H1 (cell line): Measurements from ENCODE around the gene EHBP1. TPM values are rescaled to one million over a fixed set of nuclear protein-coding genes. Genes with fewer than 3 reads are reported as not detected.

Source experiments
- CTCF ChIA-PET: fragments of 300-600 bp; sonication (Branson Sonifier 250); formaldehyde crosslinking; loops from one replicate; lab custom pipeline; 2021; ENCODE audit not compliant: partially characterized antibody; lab: Charles Lee
- POLR2A ChIA-PET: fragments of 300-600 bp; sonication (Branson Sonifier 250); formaldehyde crosslinking; loops from one replicate; lab custom pipeline; 2021; ENCODE audit warnings: inconsistent platforms; ENCODE audit not compliant: partially characterized antibody; lab: Charles Lee
- DNase-seq, 2 experiments: peaks; one replicate each; pipeline versions ENCODE4 v3.0.0 to v3.0.0-alpha.2; 2010 to 2022; ENCODE audit warnings: low spot score in 2 of 2, low read depth in 1 of 2, mixed read lengths in 1 of 2
- FAIRE-seq: peaks from 2 replicates; lab custom pipeline; 2011; peaks lifted over from hg19 to GRCh38; lab: Jason Lieb, UNC
- H2AFZ ChIP-seq: 2 replicates; pipeline ENCODE4 v1.8.1; 2012; ENCODE audit warnings: low read length, inconsistent platforms
- H2AK5ac ChIP-seq: 2 replicates; pipeline ENCODE4 v1.6.1; 2013; ENCODE audit warnings: low read depth, low read length
- H2BK120ac ChIP-seq: replicated peaks from 2 replicates; pipeline ENCODE3; 2013; ENCODE audit warnings: low read depth, low read length, inconsistent platforms
- H2BK12ac ChIP-seq: 2 replicates; pipeline ENCODE4 v1.6.1; 2013; ENCODE audit warnings: low read depth, low read length
- H2BK15ac ChIP-seq: 2 replicates; pipeline ENCODE4 v1.6.1; 2013; ENCODE audit warnings: low read length
- H2BK20ac ChIP-seq: 2 replicates; pipeline ENCODE4 v1.6.1; 2013; ENCODE audit warnings: low read length
- H2BK5ac ChIP-seq: 2 replicates; pipeline ENCODE4 v1.6.1; 2013; ENCODE audit warnings: low read depth, low read length
- H3K14ac ChIP-seq: 2 replicates; pipeline ENCODE4 v1.6.1; 2013; ENCODE audit warnings: inconsistent platforms; ENCODE audit not compliant: insufficient read length
- H3K18ac ChIP-seq: 2 replicates; pipeline ENCODE4 v1.6.1; 2013; ENCODE audit warnings: low read length; ENCODE audit errors: extremely low read depth
- H3K23ac ChIP-seq: 2 replicates; pipeline ENCODE4 v1.6.1; 2013; ENCODE audit warnings: inconsistent platforms; ENCODE audit not compliant: insufficient read length
- H3K23me2 ChIP-seq: 2 replicates; pipeline ENCODE4 v1.6.1; 2013; ENCODE audit warnings: low read depth, low read length
- H3K27ac ChIP-seq: 2 replicates; pipeline ENCODE4 v1.6.1; 2011; ENCODE audit warnings: low read depth, low read length, inconsistent platforms
- H3K27me3 ChIP-seq, 4 experiments: replicated peaks in 1 of 4; 1 replicate in 1 of 4; 2 replicates in 3 of 4; pipeline versions ENCODE4 v1.6.1 to v1.8.1; 2011 to 2013; ENCODE audit warnings: low read length in 3 of 4, mild to moderate bottlenecking in 3 of 4, inconsistent platforms in 2 of 4, mixed read lengths in 2 of 4, moderate library complexity in 1 of 4; ENCODE audit not compliant: control insufficient read depth in 3 of 4, insufficient read depth in 3 of 4; ENCODE audit errors: extremely low read depth in 1 of 4
- H3K36me3 ChIP-seq, 4 experiments: 2 replicates each; pipeline versions ENCODE4 v1.6.1 to v1.8.1; 2011 to 2013; ENCODE audit warnings: mild to moderate bottlenecking in 4 of 4, low read length in 3 of 4, moderate library complexity in 2 of 4, control low read depth in 1 of 4, inconsistent platforms in 1 of 4; ENCODE audit not compliant: insufficient read depth in 4 of 4, control insufficient read depth in 2 of 4
- H3K4ac ChIP-seq: replicated peaks from 2 replicates; pipeline ENCODE3; 2013; ENCODE audit warnings: low read length, low read depth, mixed read lengths, inconsistent platforms; ENCODE audit not compliant: insufficient read length
- H3K4me1 ChIP-seq, 4 experiments: replicated peaks in 1 of 4; 1 replicate in 1 of 4; 2 replicates in 3 of 4; pipeline versions ENCODE4 v1.6.1 to v1.8.1; 2011 to 2013; ENCODE audit warnings: low read length in 3 of 4, inconsistent platforms in 2 of 4, mixed read lengths in 1 of 4; ENCODE audit not compliant: insufficient read depth in 4 of 4, control insufficient read depth in 3 of 4
- H3K4me2 ChIP-seq, 2 experiments: 2 replicates each; pipeline versions ENCODE4 v1.6.1 to v1.8.1; 2011 to 2013; ENCODE audit warnings: low read depth in 2 of 2, low read length in 2 of 2, control low read depth in 1 of 2, inconsistent platforms in 1 of 2, mild to moderate bottlenecking in 1 of 2; ENCODE audit not compliant: insufficient read depth in 1 of 2
- H3K4me3 ChIP-seq, 4 experiments: fragments of 200-600, 300-600 bp in 1 of 4; sonication (generic), shearing (Covaris generic), sonication (Bioruptor Twin) in 1 of 4; 2 replicates each; pipeline versions ENCODE4 v1.5.1 to v1.8.1; 2011 to 2016; ENCODE audit warnings: low read length in 4 of 4, low read depth in 3 of 4, control low read depth in 2 of 4, inconsistent platforms in 2 of 4, mild to moderate bottlenecking in 2 of 4, mixed read lengths in 1 of 4, moderate library complexity in 1 of 4; ENCODE audit not compliant: insufficient read depth in 2 of 4; ENCODE audit errors: extremely low read depth in 1 of 4
- H3K56ac ChIP-seq: replicated peaks from 2 replicates; pipeline ENCODE3; 2013; ENCODE audit warnings: low read depth, mild to moderate bottlenecking, mixed read lengths, low read length, inconsistent platforms; ENCODE audit not compliant: insufficient read length
- H3K79me1 ChIP-seq: 2 replicates; pipeline ENCODE4 v1.6.1; 2013; ENCODE audit warnings: low read depth, low read length, control low read depth
- H3K79me2 ChIP-seq, 2 experiments: 2 replicates each; pipeline versions ENCODE4 v1.6.1 to v1.8.1; 2012 to 2013; ENCODE audit warnings: low read length in 2 of 2, mild to moderate bottlenecking in 2 of 2, inconsistent platforms in 1 of 2; ENCODE audit not compliant: insufficient read depth in 2 of 2, control insufficient read depth in 1 of 2
- H3K9ac ChIP-seq, 4 experiments: replicated peaks in 1 of 4; 1 replicate in 1 of 4; 2 replicates in 3 of 4; pipeline versions ENCODE4 v1.6.1 to v1.8.1; 2011 to 2013; ENCODE audit warnings: low read depth in 3 of 4, low read length in 3 of 4, control low read depth in 2 of 4, mild to moderate bottlenecking in 2 of 4, moderate library complexity in 2 of 4, inconsistent platforms in 1 of 4; ENCODE audit errors: extremely low read depth in 1 of 4
- H3K9me3 ChIP-seq, 2 experiments: 2 replicates each; pipeline versions ENCODE4 v1.6.1 to v1.8.1; 2012 to 2013; ENCODE audit warnings: mild to moderate bottlenecking in 2 of 2, moderate library complexity in 2 of 2, control low read depth in 1 of 2, inconsistent platforms in 1 of 2, low read depth in 1 of 2, low read length in 1 of 2, mixed read lengths in 1 of 2; ENCODE audit not compliant: insufficient read depth in 2 of 2
- H4K20me1 ChIP-seq, 2 experiments: replicated peaks in 1 of 2; 2 replicates each; pipeline versions ENCODE3 to v1.8.1; 2011 to 2013; ENCODE audit warnings: inconsistent platforms in 2 of 2, low read length in 2 of 2, mild to moderate bottlenecking in 1 of 2; ENCODE audit not compliant: insufficient read depth in 2 of 2, control insufficient read depth in 1 of 2
- H4K5ac ChIP-seq: 2 replicates; pipeline ENCODE4 v1.6.1; 2013; ENCODE audit warnings: low read length, low read depth, mixed read lengths, inconsistent platforms; ENCODE audit not compliant: insufficient read length
- H4K8ac ChIP-seq: 2 replicates; pipeline ENCODE4 v1.8.0; 2013; ENCODE audit warnings: mild to moderate bottlenecking, moderate library complexity, low read length, inconsistent platforms; ENCODE audit not compliant: insufficient read depth; ENCODE audit errors: extremely low read depth
- H4K91ac ChIP-seq: replicated peaks from 2 replicates; pipeline ENCODE3; 2013; ENCODE audit warnings: low read length, mixed read lengths, inconsistent platforms; ENCODE audit not compliant: insufficient read length
- EGR1 ChIP-seq: IDR thresholded peaks from 2 replicates; pipeline ENCODE4 v1.6.1; 2011; ENCODE audit warnings: low read depth, low read length, borderline replicate concordance
- JUND ChIP-seq: IDR thresholded peaks from 2 replicates; pipeline ENCODE4 v1.6.1; 2011; ENCODE audit warnings: mild to moderate bottlenecking, improper control_type of control experiment, low read length
- POLR2A ChIP-seq, 2 experiments: IDR thresholded peaks; 1 replicate in 1 of 2; 2 replicates in 1 of 2; pipeline ENCODE4 v1.6.1; 2011; ENCODE audit warnings: low read depth in 2 of 2, low read length in 2 of 2, mild to moderate bottlenecking in 2 of 2; ENCODE audit errors: control extremely low read depth in 1 of 2
- POLR2AphosphoS5 ChIP-seq: IDR thresholded peaks from 2 replicates; pipeline ENCODE4 v1.6.1; 2011; ENCODE audit warnings: low read depth, low read length
- POU5F1 ChIP-seq: IDR thresholded peaks from 2 replicates; pipeline ENCODE4 v1.6.1; 2011; ENCODE audit warnings: low read depth, mild to moderate bottlenecking, low read length, moderate library complexity
- SIN3A ChIP-seq, 2 experiments: IDR thresholded peaks in 1 of 2; conservative IDR thresholded peaks in 1 of 2; 2 replicates each; pipeline ENCODE4 v1.6.1; 2011 to 2012; ENCODE audit warnings: low read length in 2 of 2, improper control_type of control experiment in 1 of 2, low read depth in 1 of 2, mild to moderate bottlenecking in 1 of 2
- SIRT6 ChIP-seq: IDR thresholded peaks from one replicate; pipeline ENCODE4 v1.7.1; 2012; ENCODE audit warnings: low read length, inconsistent platforms
- SIX5 ChIP-seq: IDR thresholded peaks from 2 replicates; pipeline ENCODE4 v1.6.1; 2011; ENCODE audit warnings: mild to moderate bottlenecking, low read depth, low read length
- SP1 ChIP-seq: IDR thresholded peaks from 2 replicates; pipeline ENCODE4 v1.6.1; 2011; ENCODE audit warnings: low read depth, low read length
- SUZ12 ChIP-seq: fragments of 200-600 bp; sonication (generic); IDR thresholded peaks from 2 replicates; pipeline ENCODE4 v1.6.1; 2012; ENCODE audit warnings: mild to moderate bottlenecking, inconsistent platforms, low read length, moderate library complexity, mixed read lengths
- WGBS, 2 experiments: shearing (Covaris generic) in 1 of 2; methylation state at CpG; one replicate each; pipeline versions ENCODE4 v1.1.6 to v1.1.7; 2013 to 2015; ENCODE audit warnings: low lambda C conversion rate in 2 of 2, mixed read lengths in 2 of 2, inconsistent platforms in 1 of 2, low coverage in 1 of 2, missing lambda C conversion rate in 1 of 2; ENCODE audit not compliant: insufficient replicate concordance in 2 of 2, insufficient coverage in 1 of 2, insufficient read length in 1 of 2; ENCODE audit errors: extremely low coverage in 1 of 2, missing lambda C conversion rate in 1 of 2; 5-methylcytosine and 5-hydroxymethylcytosine counted together
- polyA plus RNA-seq, 7 experiments: library from polyadenylated mRNA; depleted of rRNA in 3 of 7; stranded (reverse) in 5 of 7; unstranded in 2 of 7; fragments of >200 nt in 5 of 7; fragments of 200-250 nt in 2 of 7; gene quantifications; 1 replicate in 5 of 7; 2 replicates in 1 of 7; 4 replicates in 1 of 7; pipeline versions ENCODE4 v1.2.1 to v1.2.3, GENCODE V29; 2011 to 2013; ENCODE audit warnings: missing spikeins in 2 of 7, mixed read lengths in 2 of 7
- total RNA-seq: library from RNA; stranded (reverse); fragmentation: NEBNext Ultra II Directional; extraction: Animal tissue kit (Norgen Biotek cat#: 25700); gene quantifications from 2 replicates; pipeline ENCODE4 v1.2.1, GENCODE V29; 2021

The EHBP1 gene
- total and polyA plus RNA-seq, 2 of the 8 experiments (the other 6 are each of a cell fraction or from before 2014, with no cell fraction given) = 12.0 to 64.1 TPM

GRCh38 chr2:62717503-62718081 lies 12.1 kb downstream of the EHBP1 start:
- Histone ChIP-seq H3K79me2 (peaks cover 0 to 92% of the 10 kb centered on the region in 2 experiments; a peak in 3 of 4 replicates), H3K27ac (no peak overlapping the region), H3K18ac (no peak overlapping the region), H3K36me3 (no peaks in the 10 kb centered on the region), H3K79me1 (no peaks in the 10 kb centered on the region), H2BK120ac (no peak overlapping the region), H3K14ac (no peak overlapping the region), H3K56ac (no peak overlapping the region), H3K4ac (no peak overlapping the region), H3K9ac (no peak overlapping the region), H3K23me2 (no peaks in the 10 kb centered on the region; the same call in 1 of the 2 replicates), H2BK5ac (no peak overlapping the region), H2BK12ac (no peak overlapping the region), H3K4me3 (no peak overlapping the region), H3K9me3 (no peaks in the 10 kb centered on the region), H3K23ac (no peak overlapping the region), H2BK15ac (no peak overlapping the region), H2AK5ac (no peak overlapping the region), H3K27me3 (no peaks in the 10 kb centered on the region), H4K5ac (no peak overlapping the region), H3K4me2 (no peak overlapping the region), H3K4me1 (no peaks in the 10 kb centered on the region), H2AFZ (no peak overlapping the region), H4K8ac (no peak overlapping the region), H2BK20ac (no peak overlapping the region), H4K20me1 (peaks cover 0 to 3% of the 10 kb centered on the region in 2 experiments), H4K91ac (no peak overlapping the region)
- CTCF ChIA-PET = no interaction called here
- FAIRE-seq (no peak), DNase-seq (no peak)
- 84% methylated on average over 4 of the region's 4 CpGs; no CpG with 5 or more reads in 1 of the 2 experiments for WGBS, 2 experiments
- POLR2A ChIA-PET = no interaction called here
- TF ChIP-seq POLR2AphosphoS5 (no peak), SIN3A (conservative IDR thresholded peaks at IDR 0.05 in 1 of 2, IDR thresholded peaks at IDR 0.05 in 1 of 2; ENCODE audit: low read depth in 1 of 2, low read length in 2 of 2) (no peak), JUND (no peak), EGR1 (no peak), SIRT6 (no peak), SUZ12 (no peak), POLR2A (IDR thresholded peaks at IDR 0.05; ENCODE audit: control extremely low read depth in 1 of 2, low read depth in 2 of 2, low read length in 2 of 2) (no peak), SIX5 (no peak), SP1 (no peak), POU5F1 (no peak)
